BLaER1 treated with 17β-estradiol and CSF1 and Interleukin-3, amounts not matched to agents 10 nM and 100 nM (cell line): ENCODE results near the gene RPS6KA4.

Experiments used
- H3K27ac ChIP-seq, 11 experiments: shearing (Covaris generic); formaldehyde crosslinking; 2 replicates each; pipeline ENCODE4 v1.8.1; 2022
- H3K27me3 ChIP-seq, 11 experiments: shearing (Covaris generic); formaldehyde crosslinking; 2 replicates each; pipeline ENCODE4 v1.8.1; 2022
- H3K36me3 ChIP-seq, 11 experiments: shearing (Covaris generic); formaldehyde crosslinking; 2 replicates each; pipeline ENCODE4 v1.8.1; 2022
- H3K4me1 ChIP-seq, 10 experiments: shearing (Covaris generic); formaldehyde crosslinking; 2 replicates each; pipeline ENCODE4 v1.8.1; 2022
- H3K4me2 ChIP-seq, 11 experiments: shearing (Covaris generic); formaldehyde crosslinking; 2 replicates each; pipeline ENCODE4 v1.8.1; 2022
- H3K4me3 ChIP-seq, 10 experiments: shearing (Covaris generic); formaldehyde crosslinking; 2 replicates each; pipeline ENCODE4 v1.8.1; 2022
- H3K9ac ChIP-seq, 11 experiments: shearing (Covaris generic); formaldehyde crosslinking; 2 replicates each; pipeline ENCODE4 v1.8.1; 2022
- H3K9me3 ChIP-seq, 11 experiments: shearing (Covaris generic); formaldehyde crosslinking; replicated peaks in 1 of 11; 2 replicates each; pipeline ENCODE4 v1.8.1; 2022
- H4K20me1 ChIP-seq, 11 experiments: shearing (Covaris generic); formaldehyde crosslinking; 2 replicates each; pipeline ENCODE4 v1.8.1; 2022
- Cebpa-rat ChIP-seq, 11 experiments: shearing (Covaris generic); IDR thresholded peaks; 2 replicates each; pipeline ENCODE4 v1.8.1; 2022

The RPS6KA4 gene

DNA sequence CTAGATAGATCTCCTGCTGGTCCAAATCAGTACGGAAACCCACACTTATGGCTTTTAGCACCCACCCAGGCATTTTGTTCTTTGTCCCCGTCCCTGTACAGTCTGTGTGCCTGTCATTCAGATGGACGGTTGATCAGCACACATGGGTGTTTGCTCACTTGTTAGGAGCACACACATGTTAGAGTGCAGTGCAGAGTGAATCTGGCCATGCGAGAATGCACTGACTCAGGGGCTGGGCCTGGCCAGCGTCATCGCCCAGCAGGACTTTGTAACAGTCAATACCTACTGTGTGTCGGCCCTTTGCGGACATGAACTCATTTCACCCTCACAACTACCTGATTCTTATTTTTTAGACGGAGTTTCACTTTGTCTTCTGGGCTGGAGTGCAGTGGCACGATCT lies 3.4 kb downstream of the RPS6KA4 start:
- Histone ChIP-seq H3K9ac (0 out of 22 replicates have a peak overlapping the region, but pooled peaks of 1 of the 11 experiments have one; percentile 33), H3K4me1 (peaks cover 33 to 62% (median 54%) of the 10 kb centered on the region in 10 experiments), H3K36me3 (peaks cover 57 to 66% (median 62%) of the 10 kb centered on the region in 11 experiments), H3K27me3 (no peaks in the 10 kb centered on the region), H3K27ac (no peak overlapping the region), H4K20me1 (peaks cover 0 to 26% (median 15%) of the 10 kb centered on the region in 11 experiments; a peak in 13 of 22 replicates), H3K9me3 (no peaks in the 10 kb centered on the region), H3K4me2 (no peak overlapping the region), H3K4me3 (no peak overlapping the region)
- no peak for TF ChIP-seq Cebpa-rat (IDR thresholded peaks at IDR 0.05)

DNA sequence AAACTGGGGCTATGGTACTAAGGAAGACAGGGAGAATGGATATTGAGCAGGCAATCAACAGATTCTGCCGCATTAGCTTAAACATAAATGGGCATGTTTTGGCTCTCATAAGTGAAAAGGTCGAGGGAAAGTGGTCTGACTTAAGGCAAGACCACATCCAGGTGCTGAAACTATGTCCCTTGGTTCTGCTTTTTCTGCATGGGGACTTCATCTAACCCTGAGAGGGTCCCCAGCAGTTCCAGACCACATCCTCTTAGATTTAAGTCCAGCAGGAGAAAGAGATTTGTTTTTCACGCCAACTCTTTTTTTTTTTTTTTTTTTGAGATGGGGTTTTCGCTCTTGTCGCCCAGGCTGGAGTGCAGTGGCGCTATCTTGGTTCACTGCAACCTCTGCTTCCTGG lies 5.5 kb downstream of the RPS6KA4 start:
- H3K27ac ChIP-seq = 0 out of 22 replicates have a peak overlapping the region, but pooled peaks of 1 of the 11 experiments have one; percentile 10
- H3K9ac ChIP-seq = no peak overlapping the region; a peak in 1 of 22 replicates
- no peak overlapping the region for H3K4me3 ChIP-seq
- peaks cover 16 to 42% (median 35%) of the 10 kb centered on the region in 10 experiments for H3K4me1 ChIP-seq
- peak overlapping the region in 9 of 11 experiments; percentile 17 to 60 (median 38); a peak in 14 of 22 replicates for H3K4me2 ChIP-seq
- no peaks in the 10 kb centered on the region for H3K27me3 ChIP-seq
- peaks cover 0 to 2% (median 1%) of the 10 kb centered on the region in 11 experiments; a peak in 7 of 22 replicates for H3K9me3 ChIP-seq
- H3K36me3 ChIP-seq = peaks cover 72 to 87% (median 79%) of the 10 kb centered on the region in 11 experiments
- peaks cover 0 to 25% (median 15%) of the 10 kb centered on the region in 11 experiments; a peak in 13 of 22 replicates for H4K20me1 ChIP-seq
- TF ChIP-seq Cebpa-rat (IDR thresholded peaks at IDR 0.05) = no peak

DNA sequence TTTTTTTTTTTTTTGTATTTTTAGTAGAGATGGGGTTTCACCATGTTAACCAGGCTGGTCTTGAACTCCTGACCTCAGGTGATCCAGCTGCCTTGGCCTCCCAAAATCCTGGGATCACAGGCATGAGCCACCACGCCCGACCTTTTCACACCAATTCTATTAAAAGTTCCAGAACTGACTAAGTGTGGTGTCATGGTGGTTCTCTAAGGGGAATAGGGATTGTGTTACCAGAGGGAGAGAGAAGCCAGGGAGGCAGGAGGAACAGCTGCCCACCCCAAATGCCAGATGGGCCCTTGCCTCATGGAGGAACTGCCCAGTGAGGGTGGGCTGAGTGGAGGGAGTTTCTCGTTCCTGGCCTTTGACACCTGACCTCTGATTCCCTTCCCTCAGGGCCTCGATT lies 5.9 kb downstream of the RPS6KA4 start:
- H4K20me1 ChIP-seq = peaks cover 0 to 20% (median 11%) of the 10 kb centered on the region in 11 experiments; a peak in 13 of 22 replicates
- no peak for TF ChIP-seq Cebpa-rat (IDR thresholded peaks at IDR 0.05)

DNA sequence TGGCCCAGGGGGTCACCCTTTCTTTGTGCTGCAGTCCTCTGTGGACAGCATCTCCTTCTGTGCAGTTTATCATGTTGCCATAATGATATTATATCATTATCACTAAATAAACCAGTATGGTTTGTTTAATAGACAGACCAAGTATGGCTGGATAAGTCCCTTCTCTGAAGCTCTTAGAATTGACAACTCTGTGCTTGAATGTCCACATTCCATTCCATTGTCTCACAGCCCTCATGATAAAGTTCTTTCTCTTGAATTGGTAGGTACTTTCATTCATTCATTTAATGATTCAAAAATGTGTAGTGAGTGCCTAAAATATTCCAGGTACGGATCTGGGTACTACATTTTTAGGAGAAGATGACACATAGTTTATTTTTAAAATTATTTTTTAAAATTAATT lies 7.8 kb downstream of the RPS6KA4 start:
- H3K36me3 ChIP-seq = peaks cover 75 to 90% (median 82%) of the 10 kb centered on the region in 11 experiments
- H3K27ac ChIP-seq = no peak overlapping the region
- H3K27me3 ChIP-seq = no peaks in the 10 kb centered on the region
- peaks cover 0 to 9% (median 0%) of the 10 kb centered on the region in 11 experiments; a peak in 5 of 22 replicates for H4K20me1 ChIP-seq
- H3K9me3 ChIP-seq = peaks cover 0 to 9% (median 5%) of the 10 kb centered on the region in 11 experiments; a peak in 7 of 22 replicates
- no peak overlapping the region for H3K4me2 ChIP-seq
- no peak overlapping the region for H3K9ac ChIP-seq
- no peak overlapping the region for H3K4me3 ChIP-seq
- no peak for TF ChIP-seq Cebpa-rat (IDR thresholded peaks at IDR 0.05)
- H3K4me1 ChIP-seq = peaks cover 5 to 41% (median 33%) of the 10 kb centered on the region in 10 experiments; a peak in 19 of 20 replicates

More for the DNA sequence above, 5.9 kb downstream of the RPS6KA4 start:
- Histone ChIP-seq H3K9me3 (peaks cover 0 to 6% (median 5%) of the 10 kb centered on the region in 11 experiments; a peak in 7 of 22 replicates), H3K36me3 (peaks cover 77 to 92% (median 84%) of the 10 kb centered on the region in 11 experiments), H3K4me3 (no peak overlapping the region), H3K27ac (peak overlapping the region in 4 of 11 experiments; percentile 10 to 32 (median 22); a peak in 5 of 22 replicates), H3K9ac (no peak overlapping the region; a peak in 1 of 22 replicates), H3K27me3 (no peaks in the 10 kb centered on the region), H3K4me1 (peaks cover 12 to 41% (median 31%) of the 10 kb centered on the region in 10 experiments), H3K4me2 (peak overlapping the region in 8 of 11 experiments; percentile 17 to 60 (median 40); a peak in 11 of 22 replicates)

DNA sequence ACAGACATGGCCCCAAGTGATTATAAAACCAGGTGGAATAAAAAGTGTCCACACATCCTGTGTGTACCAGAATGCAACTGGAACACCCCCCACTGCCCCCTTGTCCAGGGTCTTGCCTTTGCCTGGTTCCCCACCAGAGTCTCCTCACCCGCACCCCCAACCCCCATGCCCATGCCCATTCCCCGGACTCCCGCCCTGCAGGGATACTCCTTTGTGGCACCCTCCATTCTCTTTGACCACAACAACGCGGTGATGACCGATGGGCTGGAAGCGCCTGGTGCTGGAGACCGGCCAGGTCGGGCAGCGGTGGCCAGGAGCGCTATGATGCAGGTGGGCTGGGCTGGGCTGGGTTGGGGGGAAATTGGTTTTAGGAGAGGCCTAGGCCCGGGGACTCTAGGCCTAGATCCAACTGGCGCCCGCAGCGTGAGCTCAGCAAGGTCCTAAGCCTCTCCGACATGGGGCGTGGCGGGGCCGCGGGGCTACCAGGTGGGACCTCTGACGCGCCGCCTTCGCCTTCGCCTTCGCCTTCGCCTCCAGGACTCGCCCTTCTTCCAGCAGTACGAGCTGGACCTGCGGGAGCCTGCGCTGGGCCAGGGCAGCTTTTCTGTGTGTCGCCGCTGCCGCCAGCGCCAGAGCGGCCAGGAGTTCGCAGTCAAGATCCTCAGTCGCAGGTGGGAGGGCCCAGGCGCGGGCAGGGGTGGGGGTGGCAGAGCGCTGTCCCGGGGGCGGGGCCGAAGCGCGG lies 9.1 kb downstream of the RPS6KA4 start:
- Histone ChIP-seq H3K36me3 (peaks cover 61 to 76% (median 70%) of the 10 kb centered on the region in 11 experiments), H4K20me1 (peaks cover 0 to 13% (median 0%) of the 10 kb centered on the region in 11 experiments; a peak in 3 of 22 replicates)
- no peak for TF ChIP-seq Cebpa-rat (IDR thresholded peaks at IDR 0.05)

DNA sequence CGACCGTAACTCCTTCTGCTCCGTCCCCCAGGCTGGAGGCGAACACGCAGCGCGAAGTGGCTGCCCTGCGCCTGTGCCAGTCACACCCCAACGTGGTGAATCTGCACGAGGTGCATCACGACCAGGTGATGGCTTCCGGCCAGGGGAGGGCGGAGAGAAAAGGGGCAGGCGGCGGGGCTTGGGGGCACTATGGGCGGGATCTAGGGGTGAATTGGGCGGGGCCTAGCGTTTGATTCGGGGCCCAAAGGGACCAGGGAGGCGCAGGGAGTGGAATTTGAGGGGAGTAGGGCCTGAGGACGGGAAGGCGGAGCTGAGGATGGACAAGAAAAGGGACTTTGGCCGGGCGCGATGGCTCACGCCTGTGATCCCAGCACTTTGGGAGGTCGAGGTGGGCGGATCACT lies 9.7 kb downstream of the RPS6KA4 start:
- H3K4me1 ChIP-seq = peaks cover 12 to 59% (median 52%) of the 10 kb centered on the region in 10 experiments
- no peaks in the 10 kb centered on the region for H3K27me3 ChIP-seq
- no peak overlapping the region for H3K4me2 ChIP-seq
- peaks cover 0 to 9% (median 5%) of the 10 kb centered on the region in 11 experiments; a peak in 7 of 22 replicates for H3K9me3 ChIP-seq
- no peak for TF ChIP-seq Cebpa-rat (IDR thresholded peaks at IDR 0.05)
- H3K36me3 ChIP-seq = peaks cover 56 to 70% (median 65%) of the 10 kb centered on the region in 11 experiments
- H3K9ac ChIP-seq = no peak overlapping the region
- no peak overlapping the region for H3K4me3 ChIP-seq
- no peak overlapping the region for H3K27ac ChIP-seq
- H4K20me1 ChIP-seq = peaks cover 0 to 13% (median 0%) of the 10 kb centered on the region in 11 experiments; a peak in 3 of 22 replicates

More for the DNA sequence above, 9.1 kb downstream of the RPS6KA4 start:
- Histone ChIP-seq H3K4me1 (peaks cover 6 to 53% (median 46%) of the 10 kb centered on the region in 10 experiments; a peak in 19 of 20 replicates), H3K9ac (no peak overlapping the region), H3K27me3 (no peaks in the 10 kb centered on the region), H3K27ac (no peak overlapping the region), H3K4me3 (no peak overlapping the region), H3K4me2 (no peak overlapping the region), H3K9me3 (peaks cover 0 to 9% (median 5%) of the 10 kb centered on the region in 11 experiments; a peak in 7 of 22 replicates)

DNA sequence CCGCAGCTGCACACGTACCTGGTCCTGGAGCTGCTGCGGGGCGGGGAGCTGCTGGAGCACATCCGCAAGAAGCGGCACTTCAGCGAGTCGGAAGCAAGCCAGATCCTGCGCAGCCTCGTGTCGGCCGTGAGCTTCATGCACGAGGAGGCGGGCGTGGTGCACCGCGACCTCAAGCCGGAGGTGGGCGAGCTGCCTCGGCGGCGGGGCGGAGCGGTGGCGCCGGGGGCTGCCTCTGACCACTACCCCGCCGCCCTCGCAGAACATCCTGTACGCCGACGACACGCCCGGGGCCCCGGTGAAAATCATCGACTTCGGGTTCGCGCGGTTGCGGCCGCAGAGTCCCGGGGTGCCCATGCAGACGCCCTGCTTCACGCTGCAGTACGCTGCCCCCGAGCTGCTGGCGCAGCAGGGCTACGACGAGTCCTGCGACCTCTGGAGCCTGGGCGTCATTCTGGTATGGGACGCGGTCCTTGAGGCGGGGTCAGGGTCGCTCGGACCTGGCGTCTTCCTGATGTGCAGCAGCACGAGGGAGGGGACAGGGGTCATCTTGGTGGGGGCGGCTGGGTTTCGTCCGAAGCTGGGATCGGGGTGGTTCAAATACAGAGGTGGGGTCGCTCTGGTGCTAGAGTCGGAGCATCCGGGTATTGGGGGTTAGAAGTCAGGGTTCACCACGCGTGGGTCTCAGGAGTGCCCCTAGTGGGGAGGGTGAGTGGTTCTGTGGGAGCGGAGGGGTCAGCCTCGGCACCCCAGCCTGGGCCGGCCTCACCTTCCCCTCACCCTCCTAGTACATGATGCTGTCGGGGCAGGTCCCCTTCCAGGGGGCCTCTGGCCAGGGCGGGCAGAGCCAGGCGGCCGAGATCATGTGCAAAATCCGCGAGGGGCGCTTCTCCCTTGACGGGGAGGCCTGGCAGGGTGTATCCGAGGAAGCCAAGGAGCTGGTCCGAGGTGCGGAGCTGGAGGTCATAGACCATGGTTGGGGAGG lies 10.8 kb downstream of the RPS6KA4 start:
- Histone ChIP-seq H3K27ac (peak overlapping the region in 3 of 11 experiments; percentile 6 to 74 (median 71); a peak in 1 of 22 replicates), H4K20me1 (peaks cover 0 to 13% (median 0%) of the 10 kb centered on the region in 11 experiments; a peak in 3 of 22 replicates), H3K9ac (no peak overlapping the region), H3K4me1 (peaks cover 14 to 59% (median 49%) of the 10 kb centered on the region in 10 experiments), H3K36me3 (peaks cover 46 to 60% (median 56%) of the 10 kb centered on the region in 11 experiments), H3K4me3 (no peak overlapping the region), H3K27me3 (no peaks in the 10 kb centered on the region), H3K4me2 (peak overlapping the region in 8 of 11 experiments; percentile 78 to 97 (median 88); a peak in 11 of 22 replicates), H3K9me3 (peaks cover 0 to 9% (median 5%) of the 10 kb centered on the region in 11 experiments; a peak in 7 of 22 replicates)
- TF ChIP-seq Cebpa-rat (IDR thresholded peaks at IDR 0.05) = no peak

DNA sequence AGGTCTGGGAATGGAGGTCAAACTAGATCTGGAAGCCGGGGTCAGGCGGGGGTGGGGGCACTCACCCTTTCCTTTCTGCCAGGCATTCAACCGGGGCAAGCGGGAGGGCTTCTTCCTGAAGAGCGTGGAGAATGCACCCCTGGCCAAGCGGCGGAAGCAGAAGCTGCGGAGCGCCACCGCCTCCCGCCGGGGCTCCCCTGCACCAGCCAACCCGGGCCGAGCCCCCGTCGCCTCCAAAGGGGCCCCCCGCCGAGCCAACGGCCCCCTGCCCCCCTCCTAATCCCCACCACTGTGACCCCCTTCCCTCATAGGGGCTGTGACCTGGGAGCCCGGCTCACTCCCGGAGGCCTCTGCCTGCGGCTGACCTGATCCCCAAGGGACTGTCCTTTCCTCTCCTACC lies 12.2 kb downstream of the RPS6KA4 start:
- H3K27me3 ChIP-seq = no peaks in the 10 kb centered on the region
- H3K4me2 ChIP-seq = peak overlapping the region; percentile 69 to 97 (median 87)
- no peak for TF ChIP-seq Cebpa-rat (IDR thresholded peaks at IDR 0.05)
- H3K9ac ChIP-seq = peak overlapping the region in 9 of 11 experiments; percentile 21 to 66 (median 59); a peak in 15 of 22 replicates
- peaks cover 31 to 45% (median 42%) of the 10 kb centered on the region in 11 experiments for H3K36me3 ChIP-seq
- H4K20me1 ChIP-seq = peaks cover 0 to 13% (median 0%) of the 10 kb centered on the region in 11 experiments; a peak in 2 of 22 replicates
- H3K4me3 ChIP-seq = peak overlapping the region in 6 of 10 experiments; percentile 25 to 41 (median 36); a peak in 8 of 20 replicates
- H3K4me1 ChIP-seq = peaks cover 14 to 53% (median 42%) of the 10 kb centered on the region in 10 experiments
- H3K9me3 ChIP-seq = peaks cover 0 to 9% (median 5%) of the 10 kb centered on the region in 11 experiments; a peak in 7 of 22 replicates
- peak overlapping the region in 9 of 11 experiments; percentile 28 to 74 (median 60); a peak in 13 of 22 replicates for H3K27ac ChIP-seq
